Cortex of kidney (tissue), 1 donor: ENCODE data around the gene CD8A.

Experiments
- DNase-seq: peaks from one replicate; lab custom pipeline; 2025; lab: John Stamatoyannopoulos, UW

The CD8A gene

DNA sequence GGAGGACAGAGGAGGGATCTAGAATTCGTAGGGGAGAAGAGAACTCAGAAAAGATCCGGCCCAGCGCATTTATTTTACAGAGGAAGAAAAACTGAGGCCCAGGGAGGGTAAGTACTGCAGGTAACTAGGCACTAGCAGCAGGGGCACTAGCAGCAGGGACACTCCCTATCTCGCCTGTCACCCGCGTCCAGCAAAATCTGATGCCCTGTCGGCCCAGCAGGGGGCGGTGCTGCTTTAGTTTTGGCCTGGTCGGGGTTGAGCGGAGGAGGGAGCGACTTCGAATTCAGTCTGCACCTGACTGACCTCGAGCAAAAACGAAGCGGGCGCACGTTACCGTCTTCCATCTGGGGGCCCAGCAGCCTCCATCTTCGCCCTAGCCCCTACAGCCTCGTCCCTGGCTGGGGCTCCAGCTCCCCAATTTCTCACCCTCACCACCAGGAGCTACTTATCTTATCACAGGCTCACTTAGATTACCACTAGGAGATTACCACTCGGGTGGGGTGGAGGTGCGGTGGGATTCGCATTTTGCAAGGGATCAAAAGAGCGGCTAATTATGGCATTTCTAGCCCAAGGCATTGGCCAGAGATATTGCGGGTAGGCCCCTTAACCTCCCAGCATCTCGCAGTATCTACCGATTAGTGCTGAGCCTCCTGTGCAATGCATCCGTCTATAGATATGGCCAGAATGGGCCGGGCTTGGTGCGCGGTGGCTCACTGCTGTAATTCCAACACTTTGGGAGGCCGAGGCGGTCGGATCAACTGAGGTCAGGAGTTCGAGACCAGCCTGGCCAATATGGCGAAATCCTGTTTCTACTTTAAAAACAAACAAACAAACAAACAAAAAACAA is 17.8 kb upstream of the CD8A start:
- DNase-seq = no peak

DNA sequence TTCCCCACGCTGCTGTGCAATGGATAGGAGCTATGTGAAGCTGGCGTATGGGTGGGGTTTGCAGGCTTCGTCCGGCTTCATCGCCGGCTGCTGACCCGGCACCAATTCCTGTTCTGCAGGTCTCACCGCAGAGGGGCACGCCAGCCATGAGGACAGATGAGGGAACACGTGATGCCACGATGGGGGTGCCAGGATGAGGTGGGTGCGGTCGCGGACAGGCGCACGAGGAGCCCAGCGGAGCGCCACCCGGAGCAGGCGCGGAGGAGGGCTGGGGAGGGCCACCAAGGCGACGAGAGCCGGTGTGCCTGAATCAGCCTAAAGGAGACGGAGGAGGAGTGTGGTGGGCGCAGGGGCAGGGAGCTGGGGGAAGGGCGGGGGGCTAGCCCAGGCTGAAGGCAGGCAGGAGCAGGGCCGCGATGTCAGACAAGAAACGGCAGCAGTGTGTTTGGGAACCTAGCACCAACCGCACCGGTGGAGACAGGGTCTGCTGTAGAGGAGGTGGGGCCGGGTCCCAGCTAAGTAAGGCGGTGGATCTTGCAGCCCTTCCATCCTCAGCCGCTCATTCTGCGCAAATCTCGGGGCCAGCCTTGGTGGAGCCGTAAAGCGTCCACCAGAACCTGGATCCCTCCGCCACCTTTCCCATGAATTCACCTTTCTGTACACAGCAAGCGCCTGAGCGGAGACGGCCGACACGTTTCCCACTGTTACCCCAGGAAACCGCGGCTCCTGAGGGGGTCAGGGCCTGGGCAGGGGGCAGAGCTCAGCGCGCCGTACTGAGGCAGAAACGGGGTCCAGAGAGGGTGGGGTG is 17.0 kb upstream of the CD8A start:
- DNase-seq = no peak

DNA sequence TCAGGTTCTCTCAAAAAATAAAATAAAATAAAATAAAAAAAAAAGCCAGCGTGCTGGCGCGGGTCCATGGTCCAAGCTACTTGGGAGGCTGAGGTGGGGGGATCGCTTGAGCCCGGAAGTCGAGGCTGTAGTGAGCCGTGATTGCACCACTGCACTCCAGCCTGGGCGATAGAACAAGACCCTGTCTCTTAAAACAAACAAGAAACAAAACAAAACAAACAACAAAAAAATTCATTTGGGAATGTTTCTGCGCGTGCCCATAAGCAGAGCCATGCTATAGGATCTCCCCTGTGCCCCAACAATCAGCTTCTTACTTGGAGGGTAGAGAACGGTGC is 16.4 kb upstream of the CD8A start:
- DNase-seq = no peak

DNA sequence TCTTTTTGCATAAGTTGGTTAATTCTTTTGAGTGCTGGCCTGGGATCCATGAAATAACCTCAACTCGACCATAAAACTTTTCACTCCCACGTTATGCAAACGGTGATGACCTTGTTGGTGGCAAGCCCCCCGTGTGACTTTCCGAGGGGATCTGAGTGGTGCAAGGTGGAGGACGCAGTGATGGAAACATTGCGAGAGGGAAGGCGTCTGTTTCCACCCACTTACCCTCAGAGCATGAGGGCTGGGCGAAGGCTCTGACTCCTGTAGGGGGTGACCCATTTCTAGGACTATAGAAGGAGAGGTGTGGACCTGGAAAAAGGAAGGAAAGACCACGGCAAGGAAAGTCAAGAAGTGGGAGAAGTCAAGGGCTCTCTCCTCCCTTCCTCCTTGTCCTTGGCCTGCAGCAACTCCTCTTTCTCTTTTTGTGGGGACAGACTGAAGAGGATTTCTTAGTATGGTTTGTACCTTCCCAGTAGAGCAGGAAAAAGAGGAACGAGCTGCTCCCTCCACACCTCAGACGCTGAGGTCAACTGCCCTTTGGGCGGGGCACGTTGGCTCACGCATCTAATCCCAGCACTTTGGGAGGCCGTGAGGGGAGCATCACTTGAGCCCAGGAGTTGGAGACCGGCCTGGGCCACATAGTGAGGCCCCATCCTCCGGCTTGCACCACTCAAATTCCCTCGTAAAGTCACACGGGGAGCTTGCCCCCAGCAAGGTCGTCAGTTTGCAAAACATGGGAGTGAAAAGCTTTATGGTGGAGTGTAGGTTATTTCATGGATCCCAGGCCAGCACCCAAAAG is 15.5 kb upstream of the CD8A start:
- no peak for DNase-seq

DNA sequence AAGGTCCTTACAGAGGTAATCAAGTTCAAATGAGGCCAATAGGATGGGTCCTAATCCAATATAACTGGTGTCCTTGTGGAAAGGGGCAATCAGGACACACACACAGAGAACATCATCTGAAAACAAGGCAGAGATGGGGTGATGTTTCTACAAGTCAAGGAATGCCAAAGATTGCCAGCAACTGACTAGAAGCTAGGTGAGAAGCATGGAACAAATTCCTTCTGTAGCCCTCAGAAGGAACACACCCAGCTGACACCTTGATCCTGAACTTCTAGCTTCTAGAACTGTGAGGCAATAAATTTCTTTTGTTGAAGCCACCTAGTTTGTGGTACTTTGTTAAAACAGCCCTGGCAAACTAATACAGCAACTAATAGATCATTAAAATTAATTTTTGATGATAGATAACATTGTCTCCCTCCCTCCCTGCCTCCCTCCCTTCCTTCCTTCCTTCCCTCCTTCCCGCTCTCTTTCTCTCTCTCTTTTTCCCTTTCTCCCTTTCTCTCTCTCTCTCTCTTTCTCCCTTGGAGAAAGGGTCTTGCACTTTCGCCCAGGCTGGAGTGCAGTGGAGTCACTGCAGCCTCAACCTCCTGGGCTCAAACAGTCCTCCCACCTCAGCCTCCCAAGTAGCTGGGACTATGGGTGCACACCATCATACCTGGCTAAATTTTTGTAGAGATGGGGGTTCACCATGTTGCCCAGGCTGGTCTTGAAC is 10.3 kb upstream of the CD8A start:
- no peak for DNase-seq

DNA sequence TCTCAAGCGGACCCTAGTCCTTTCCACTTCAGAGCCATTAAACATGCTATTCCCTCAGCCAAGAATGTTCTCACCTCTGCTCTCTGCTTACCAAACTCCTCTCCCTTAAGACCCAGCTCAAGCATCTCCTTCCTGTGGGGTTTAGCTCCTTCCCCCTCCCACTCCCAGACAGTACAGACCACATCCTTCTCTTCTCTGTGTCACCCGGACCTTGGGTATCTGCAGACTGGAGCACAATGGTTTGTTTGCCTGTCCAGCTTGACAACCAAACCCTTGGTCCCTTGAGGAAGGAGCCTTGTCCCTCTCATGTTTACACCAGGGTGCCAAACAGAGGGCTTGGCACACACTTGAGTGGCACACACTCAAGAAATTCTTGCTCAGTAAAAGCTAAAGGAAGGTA is 4.1 kb upstream of the CD8A start:
- no peak for DNase-seq

DNA sequence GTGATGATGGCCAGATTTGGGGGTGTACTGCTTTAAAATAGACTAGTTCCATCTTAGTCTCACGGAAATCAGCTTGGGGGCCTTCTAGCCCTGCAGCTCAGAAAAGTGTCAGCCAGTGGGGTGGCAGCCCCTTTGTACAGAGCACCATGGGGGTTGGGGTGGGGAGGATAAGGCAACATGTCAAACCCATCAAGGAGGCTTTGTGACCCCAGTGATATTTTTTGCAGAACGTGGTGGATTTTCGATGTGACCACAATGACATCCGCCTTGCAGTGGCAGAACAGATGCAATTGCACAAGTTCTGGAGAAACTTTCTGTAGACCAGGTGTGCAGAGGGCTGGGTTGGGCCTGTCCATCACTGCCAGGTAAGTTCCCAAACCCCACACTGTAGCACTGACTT is 3.0 kb upstream of the CD8A start:
- no peak for DNase-seq

DNA sequence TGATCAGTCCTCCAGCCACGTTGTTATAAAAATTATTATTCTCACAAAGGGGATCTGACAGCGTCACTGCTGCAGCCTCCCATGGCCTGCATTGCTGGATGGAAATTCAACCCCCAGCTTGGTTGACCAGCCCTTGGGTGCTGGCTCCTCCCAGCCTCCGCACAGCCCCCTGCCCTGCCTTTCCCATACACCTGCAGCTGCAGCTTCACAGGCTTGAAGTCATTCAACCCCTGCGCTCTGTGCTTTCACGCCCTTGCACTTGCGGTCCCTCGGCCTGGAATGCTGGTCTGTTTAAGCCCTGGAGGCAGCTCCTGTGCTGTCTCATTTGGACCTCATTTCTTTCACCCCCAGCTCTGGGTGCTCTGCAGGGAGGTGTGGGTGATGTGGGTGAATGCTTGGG is 860 bp upstream of the CD8A start:
- no peak for DNase-seq

DNA sequence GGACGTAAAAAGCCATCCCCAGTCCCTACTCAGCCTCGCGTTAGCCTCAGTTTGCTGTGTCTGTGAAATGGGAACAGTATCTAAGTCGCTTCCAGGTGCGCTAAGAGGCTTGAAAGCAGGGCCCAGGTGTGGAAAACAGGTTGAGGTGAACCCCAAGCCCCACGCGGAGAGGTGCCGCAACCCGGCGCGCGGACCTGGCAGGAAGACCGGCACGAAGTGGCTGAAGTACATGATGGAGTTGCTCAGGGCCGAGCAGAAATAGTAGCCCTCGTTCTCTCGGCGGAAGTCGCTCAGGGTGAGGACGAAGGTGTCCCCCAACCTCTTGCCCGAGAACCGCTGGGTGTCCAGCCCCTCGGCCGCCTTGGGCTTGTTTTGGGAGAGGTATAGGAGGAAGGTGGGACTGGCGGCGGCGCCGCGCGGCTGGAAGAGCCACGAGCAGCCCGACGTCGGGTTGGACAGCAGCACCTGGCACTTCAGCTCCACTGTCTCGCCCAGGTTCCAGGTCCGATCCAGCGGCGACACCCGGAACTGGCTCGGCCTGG is 508 bp downstream of the CD8A start:
- DNase-seq = no peak

DNA sequence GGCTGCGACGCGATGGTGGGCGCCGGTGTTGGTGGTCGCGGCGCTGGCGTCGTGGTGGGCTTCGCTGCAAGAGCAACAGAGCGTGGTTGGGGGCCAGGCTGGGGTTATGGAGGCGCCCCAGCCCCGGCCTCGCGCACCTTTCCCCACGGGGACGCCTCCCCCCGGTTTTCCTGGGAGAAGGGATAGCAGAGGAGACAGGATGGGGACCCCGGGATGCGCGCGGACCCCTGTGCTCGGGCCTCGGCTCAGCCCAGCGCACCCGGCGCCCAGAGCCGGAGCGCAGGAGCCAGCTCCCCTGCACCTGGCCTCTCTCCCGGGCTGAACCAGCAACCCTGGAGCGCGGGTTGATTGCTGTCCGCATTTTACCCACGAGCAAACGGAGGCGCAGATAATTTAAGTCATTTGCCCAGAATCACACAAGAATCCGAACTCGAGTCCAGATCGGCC is 1.0 kb downstream of the CD8A start:
- no peak for DNase-seq

DNA sequence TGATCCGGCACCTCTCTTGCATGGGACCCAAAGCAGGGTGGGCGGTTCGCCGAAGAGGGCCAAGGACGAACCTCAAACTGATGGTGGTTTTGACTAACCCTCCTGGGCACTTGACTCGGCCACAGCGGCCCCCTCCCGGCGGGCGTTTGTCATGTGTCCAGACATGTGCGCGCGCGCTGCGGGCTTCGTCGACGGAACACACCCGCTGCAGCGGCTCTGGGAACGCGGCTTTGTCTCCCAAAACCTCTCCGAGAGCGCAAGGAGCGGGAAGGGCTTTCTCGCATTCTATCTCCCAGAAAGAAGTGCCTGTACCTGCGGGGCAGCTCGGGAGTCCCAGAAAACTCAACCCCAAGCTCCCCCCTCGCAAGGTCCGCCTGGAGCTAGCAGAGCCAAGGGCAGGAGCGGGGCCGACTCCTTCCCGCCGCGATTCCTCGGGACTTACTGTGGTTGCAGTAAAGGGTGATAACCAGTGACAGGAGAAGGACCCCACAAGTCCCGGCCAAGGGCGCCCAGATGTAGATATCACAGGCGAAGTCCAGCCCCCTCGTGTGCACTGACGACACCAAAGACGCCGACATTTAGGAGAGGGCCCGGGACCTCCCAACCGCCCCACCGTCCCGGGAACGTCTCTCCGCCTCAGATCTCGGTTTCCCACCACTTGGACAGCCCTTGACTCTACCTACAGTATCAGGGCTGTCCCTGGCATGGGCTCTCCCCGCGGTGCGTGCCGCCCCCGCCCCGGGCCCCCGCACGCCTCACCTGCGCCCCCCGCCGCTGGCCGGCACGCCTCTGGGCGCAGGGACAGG is 1.6 kb downstream of the CD8A start:
- DNase-seq = no peak

DNA sequence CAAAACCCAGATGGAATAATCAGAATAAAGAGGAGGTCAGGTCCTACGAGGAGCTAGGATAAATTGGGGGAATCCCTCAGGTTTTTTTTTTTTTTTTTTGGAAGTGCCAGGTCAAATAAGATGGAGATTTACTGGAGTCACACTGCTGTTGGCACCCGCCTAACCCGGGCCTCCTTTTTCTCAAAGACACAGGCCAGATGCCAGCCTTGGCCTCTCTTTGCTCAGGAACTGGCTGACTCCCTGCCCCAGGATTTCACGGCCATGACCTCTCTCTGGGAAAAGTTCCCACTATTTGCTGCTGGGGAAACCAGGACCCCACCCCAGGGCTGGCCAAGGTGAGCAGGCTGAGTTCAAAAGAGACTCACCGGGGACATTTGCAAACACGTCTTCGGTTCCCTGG is 2.5 kb downstream of the CD8A start:
- DNase-seq = no peak

DNA sequence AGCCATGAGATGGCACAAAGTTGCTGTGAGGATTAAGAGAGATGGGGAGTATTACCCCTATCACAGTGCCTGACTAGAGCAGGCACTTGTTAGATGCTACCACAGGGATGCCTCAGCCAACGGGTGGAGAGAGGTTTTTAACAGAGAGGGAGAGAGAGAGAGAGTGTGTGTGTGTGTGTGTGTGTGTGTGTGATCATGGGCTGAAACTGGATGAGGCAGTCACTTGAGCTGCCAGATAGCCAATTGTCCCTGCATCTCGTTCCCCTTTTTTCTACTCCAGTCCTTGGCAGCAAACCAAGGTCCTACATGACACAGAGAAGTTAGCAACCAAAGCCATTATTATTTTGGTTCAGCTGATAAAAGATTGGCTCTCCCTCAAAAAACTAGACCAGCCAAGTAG is 3.0 kb downstream of the CD8A start:
- no peak for DNase-seq

DNA sequence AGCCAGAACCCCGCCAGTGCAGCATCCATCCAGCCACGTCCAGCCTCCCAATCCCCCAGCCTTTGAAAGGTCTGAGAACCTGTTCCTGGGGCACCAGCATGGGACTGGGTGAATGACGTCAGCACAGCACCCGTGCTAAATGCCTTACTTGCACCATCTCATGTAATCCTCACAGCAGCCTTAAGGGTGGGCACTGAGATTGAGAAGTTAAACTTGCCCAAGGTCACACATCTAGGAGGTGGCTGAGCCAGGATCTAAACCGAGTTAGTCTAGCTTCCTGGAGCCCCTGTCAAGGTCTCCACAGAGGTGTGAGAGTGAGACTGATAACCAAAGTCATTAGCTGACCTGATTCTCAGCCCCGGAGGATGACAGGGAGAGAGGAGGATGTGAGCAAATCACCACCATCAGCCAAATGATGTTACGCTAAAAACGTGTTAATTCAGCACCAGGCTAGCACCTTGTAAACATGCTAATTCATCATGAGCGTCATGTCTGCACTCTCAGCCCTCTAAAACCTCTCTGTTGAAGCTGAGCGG is 4.6 kb downstream of the CD8A start:
- DNase-seq = no peak

DNA sequence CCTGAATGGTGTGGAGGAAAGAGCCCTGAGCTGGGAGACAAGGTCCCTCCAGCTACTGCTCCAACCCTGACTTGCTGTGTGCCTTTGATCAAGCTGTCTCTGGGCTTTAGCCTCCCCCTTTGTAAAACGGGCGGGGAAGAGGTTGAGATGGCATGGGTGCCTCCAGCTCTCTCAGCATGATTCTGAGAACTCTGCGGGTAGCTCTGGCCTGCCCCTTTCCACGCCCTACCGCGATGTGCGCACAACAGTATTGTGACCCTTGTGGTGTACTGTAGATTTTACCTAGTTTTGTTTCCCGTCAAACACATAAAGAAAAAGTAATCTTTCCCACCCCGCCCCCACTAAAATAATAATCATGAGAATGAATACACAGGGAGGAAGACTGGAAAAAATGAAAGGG is 5.3 kb downstream of the CD8A start:
- DNase-seq = no peak

DNA sequence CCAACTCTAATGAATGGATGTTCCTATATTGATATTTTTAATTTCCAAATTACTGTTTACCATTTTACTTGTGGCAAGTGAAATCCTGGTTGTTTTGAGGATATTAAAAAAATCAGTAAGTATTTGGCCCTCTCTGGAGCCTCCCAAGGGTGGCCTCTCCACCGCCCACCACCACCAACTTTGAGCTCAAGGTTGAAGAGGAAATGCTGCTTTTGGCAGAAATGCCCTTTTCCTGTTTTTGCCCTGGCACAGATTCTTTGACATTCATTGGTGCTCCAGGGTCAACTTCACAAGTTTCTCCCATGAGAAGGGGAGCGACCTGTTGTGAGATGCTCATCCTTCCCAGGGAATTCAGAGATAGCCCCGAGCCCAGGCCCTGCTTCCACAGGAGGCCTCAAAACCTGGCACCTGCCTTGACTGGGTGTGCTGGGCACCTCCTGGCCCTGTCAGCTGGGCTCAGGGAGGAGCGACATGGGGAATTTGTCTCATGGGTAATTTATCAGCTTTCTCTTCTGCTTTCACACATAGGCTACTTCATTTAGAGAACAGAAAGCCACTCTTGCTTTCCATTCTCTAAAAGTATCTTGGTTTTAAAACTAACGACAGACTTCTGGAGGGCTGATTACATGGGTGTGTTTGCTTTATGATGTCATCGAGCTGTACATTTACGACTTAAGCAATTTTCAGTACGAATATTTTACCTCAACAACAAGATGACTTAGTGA is 6.9 kb downstream of the CD8A start:
- no peak for DNase-seq

DNA sequence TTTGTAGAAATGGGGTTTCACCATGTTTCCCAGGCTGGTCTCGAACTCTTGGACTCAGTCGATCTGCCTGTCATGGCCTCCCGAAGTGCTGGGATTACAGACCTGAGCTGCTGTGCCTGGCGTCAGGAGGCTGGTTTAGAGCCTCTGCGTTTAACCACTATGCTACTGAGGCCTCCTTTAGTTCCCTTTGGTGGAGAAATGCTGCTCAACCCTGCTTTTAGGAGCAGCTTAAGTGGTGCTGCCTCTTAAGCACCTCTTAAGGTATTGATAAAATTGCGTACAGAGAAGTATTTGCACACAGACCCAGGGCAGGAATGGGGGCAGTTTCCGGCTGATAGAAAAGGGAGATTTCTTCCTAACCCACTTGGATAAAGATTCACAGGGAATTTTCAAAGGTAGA is 8.0 kb downstream of the CD8A start:
- DNase-seq = no peak

DNA sequence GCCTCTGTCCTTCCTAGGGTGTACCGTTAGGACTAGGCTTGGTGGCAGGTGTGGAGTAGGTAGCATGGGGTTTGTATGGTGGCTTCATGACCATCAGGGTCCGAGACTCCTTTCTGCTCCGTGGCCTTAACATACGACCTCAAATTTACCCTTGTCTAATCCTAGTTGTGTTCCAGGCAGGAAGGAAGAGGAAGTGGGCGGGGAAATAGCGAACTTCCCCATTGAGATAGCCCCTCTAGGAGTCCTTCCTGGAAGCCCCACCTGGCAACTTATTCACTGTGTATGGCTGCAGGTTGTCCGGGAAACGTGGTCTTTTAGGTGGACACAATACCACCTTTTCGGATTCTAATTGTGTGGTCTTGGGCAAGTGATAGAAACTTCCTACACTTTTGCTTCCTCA is 9.3 kb downstream of the CD8A start:
- no peak for DNase-seq

DNA sequence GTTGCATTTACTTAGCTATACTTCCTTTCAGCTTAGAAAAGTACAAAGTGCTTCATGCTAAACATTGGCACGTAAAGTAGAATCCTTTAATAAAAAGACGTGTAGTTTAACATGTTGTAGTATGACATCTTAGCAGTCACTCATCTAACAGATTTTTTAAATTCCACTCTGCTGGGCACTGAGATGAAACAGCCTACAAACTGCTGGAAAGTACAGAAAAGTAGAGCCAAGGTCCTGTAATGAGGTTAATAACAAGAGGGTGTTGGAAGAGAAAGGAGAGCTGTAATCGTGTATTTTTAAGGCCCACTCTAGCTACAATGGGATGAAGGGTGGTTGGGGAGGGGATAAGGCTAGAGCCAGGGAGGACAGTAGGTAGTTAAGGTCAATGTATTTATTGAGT is 10.7 kb downstream of the CD8A start:
- no peak for DNase-seq

DNA sequence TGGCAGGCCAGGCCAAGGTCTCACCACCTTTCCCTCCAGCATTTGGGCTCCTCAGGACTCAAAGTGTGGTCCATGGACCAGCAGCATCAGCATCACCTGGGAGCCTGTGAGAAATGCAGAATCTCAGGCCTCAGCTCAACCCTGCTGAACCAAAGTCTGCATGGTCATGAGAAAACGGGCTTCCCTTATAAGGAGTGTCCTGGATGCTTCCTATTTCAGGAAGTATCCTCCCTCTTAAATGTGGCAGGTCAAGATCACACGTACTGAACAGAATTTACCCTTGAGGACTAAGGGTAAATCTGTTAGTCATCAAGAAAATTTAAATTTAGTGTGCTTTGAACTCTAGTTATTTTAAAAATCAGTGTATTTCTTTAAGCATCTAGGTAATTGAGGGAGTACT is 11.8 kb downstream of the CD8A start:
- no peak for DNase-seq
